HAP-1 (cell line): Measurements from ENCODE around the gene RBM5.

Experiments used
- DNase-seq, 2 experiments: peaks; one replicate each; pipeline ENCODE4 v3.0.0-alpha.2; 2016 to 2020; ENCODE audit warnings: low spot score in 2 of 2
- H3K27me3 ChIP-seq: fragments of 250-450 bp; sonication (Bioruptor Pico); 2 replicates; pipeline ENCODE4 v1.5.1; 2020; ENCODE audit warnings: low read depth, mild to moderate bottlenecking, moderate library complexity
- H3K36me3 ChIP-seq: fragments of 250-450 bp; sonication (Bioruptor Pico); replicated peaks from 2 replicates; pipeline ENCODE4 v1.5.1; 2020; ENCODE audit warnings: mild to moderate bottlenecking
- H3K4me1 ChIP-seq: fragments of 250-450 bp; sonication (Bioruptor Pico); 2 replicates; pipeline ENCODE4 v1.5.1; 2020; ENCODE audit warnings: mild to moderate bottlenecking
- H3K4me3 ChIP-seq: fragments of 250-450 bp; sonication (Bioruptor Pico); 2 replicates; pipeline ENCODE4 v1.5.1; 2020; ENCODE audit warnings: mild to moderate bottlenecking, moderate library complexity
- H3K9me3 ChIP-seq: fragments of 250-450 bp; sonication (Bioruptor Pico); 2 replicates; pipeline ENCODE4 v1.5.1; 2020; ENCODE audit warnings: mild to moderate bottlenecking, moderate library complexity
- in situ Hi-C: fragments of 300-500 bp; cut with MboI; formaldehyde crosslinking; loops from 3 replicates; pipeline ENCODE4 v1.14.3; 2020; ENCODE audit warnings: low sequenced_read_pairs, inconsistent platforms, mixed read lengths

The RBM5 gene

GRCh38 chr3:50124052-50124799, 35.5 kb downstream of the RBM5 start:
- peaks cover 17% of the 10 kb centered on the region for H3K36me3 ChIP-seq
- no peak for DNase-seq
- in situ Hi-C loops: loop anchor here (5.0 kb wide), 2 partner anchors 58 to 148 kb away; no protein-coding TSS in a partner anchor
- H3K9me3 ChIP-seq: no peaks in the 10 kb centered on the region
- H3K4me3 ChIP-seq: no peak overlapping the region
- no peaks in the 10 kb centered on the region for H3K27me3 ChIP-seq
- no peaks in the 10 kb centered on the region for H3K4me1 ChIP-seq

GRCh38 chr3:50124800-50125178, 36.1 kb downstream of the RBM5 start:
- DNase-seq: no peak
- in situ Hi-C loops: loop anchor here (5.0 kb wide), 2 partner anchors 58 to 148 kb away; no protein-coding TSS in a partner anchor
- H3K4me1 ChIP-seq: no peaks in the 10 kb centered on the region
- H3K27me3 ChIP-seq: no peaks in the 10 kb centered on the region
- peaks cover 15% of the 10 kb centered on the region for H3K36me3 ChIP-seq
- no peaks in the 10 kb centered on the region for H3K9me3 ChIP-seq
- no peak overlapping the region for H3K4me3 ChIP-seq

GRCh38 chr3:50125541-50126286, 37.0 kb downstream of the RBM5 start:
- in situ Hi-C loops: no loop called here
- peaks cover 5% of the 10 kb centered on the region for H3K36me3 ChIP-seq
- H3K9me3 ChIP-seq: no peaks in the 10 kb centered on the region
- no peak overlapping the region for H3K4me3 ChIP-seq
- no peak for DNase-seq
- no peaks in the 10 kb centered on the region for H3K27me3 ChIP-seq
- H3K4me1 ChIP-seq: no peaks in the 10 kb centered on the region

GRCh38 chr3:50126287-50127211, 37.8 kb downstream of the RBM5 start:
- no peak overlapping the region for H3K4me3 ChIP-seq
- DNase-seq: no peak
- no peaks in the 10 kb centered on the region for H3K27me3 ChIP-seq
- no peaks in the 10 kb centered on the region for H3K4me1 ChIP-seq
- H3K36me3 ChIP-seq: no peaks in the 10 kb centered on the region; the same call in 1 of the 2 replicates
- no peaks in the 10 kb centered on the region for H3K9me3 ChIP-seq
- in situ Hi-C loops: no loop called here

- no peaks in the 10 kb centered on the region for H3K9me3 ChIP-seq
- no peaks in the 10 kb centered on the region for H3K27me3 ChIP-seq
- in situ Hi-C loops: no loop called here
- H3K4me3 ChIP-seq: no peak overlapping the region
- H3K36me3 ChIP-seq: no peaks in the 10 kb centered on the region; the same call in 1 of the 2 replicates
- no peaks in the 10 kb centered on the region for H3K4me1 ChIP-seq
- DNase-seq: no peak
Measured at GRCh38 chr3:50127251-50127691, 38.6 kb downstream of the RBM5 start.

- H3K4me3 ChIP-seq: no peak overlapping the region
- in situ Hi-C loops: no loop called here
- H3K9me3 ChIP-seq: no peaks in the 10 kb centered on the region
- H3K27me3 ChIP-seq: no peaks in the 10 kb centered on the region
- H3K4me1 ChIP-seq: no peaks in the 10 kb centered on the region
- no peaks in the 10 kb centered on the region for H3K36me3 ChIP-seq
- DNase-seq: no peak
Measured at GRCh38 chr3:50128001-50128400, 39.3 kb downstream of the RBM5 start.

- in situ Hi-C loops: no loop called here
- no peak for DNase-seq
Measured at GRCh38 chr3:50130436-50130835, 41.7 kb downstream of the RBM5 start.

GRCh38 chr3:50132421-50133282, 43.9 kb downstream of the RBM5 start:
- no peaks in the 10 kb centered on the region for H3K4me1 ChIP-seq
- H3K36me3 ChIP-seq: no peaks in the 10 kb centered on the region
- no peaks in the 10 kb centered on the region for H3K9me3 ChIP-seq
- in situ Hi-C loops: no loop called here
- no peak overlapping the region for H3K4me3 ChIP-seq
- DNase-seq: no peak
- H3K27me3 ChIP-seq: no peaks in the 10 kb centered on the region

More at GRCh38 chr3:50130436-50130835, 41.7 kb downstream of the RBM5 start:
- H3K4me1 ChIP-seq: no peaks in the 10 kb centered on the region
- no peaks in the 10 kb centered on the region for H3K9me3 ChIP-seq
- H3K4me3 ChIP-seq: no peak overlapping the region
- no peaks in the 10 kb centered on the region for H3K27me3 ChIP-seq
- no peaks in the 10 kb centered on the region for H3K36me3 ChIP-seq

- in situ Hi-C loops: no loop called here
- H3K27me3 ChIP-seq: no peaks in the 10 kb centered on the region
Measured at GRCh38 chr3:50133283-50133615, 44.5 kb downstream of the RBM5 start.

GRCh38 chr3:50134367-50134766, 45.6 kb downstream of the RBM5 start:
- Histone ChIP-seq H3K4me3 (no peak overlapping the region), H3K9me3 (no peaks in the 10 kb centered on the region), H3K36me3 (no peaks in the 10 kb centered on the region), H3K4me1 (no peaks in the 10 kb centered on the region), H3K27me3 (peaks cover 3% of the 10 kb centered on the region; the same call in 1 of the 2 replicates)
- in situ Hi-C loops: no loop called here
- no peak for DNase-seq

More at GRCh38 chr3:50133283-50133615, 44.5 kb downstream of the RBM5 start:
- Histone ChIP-seq H3K4me1 (no peaks in the 10 kb centered on the region), H3K36me3 (no peaks in the 10 kb centered on the region), H3K4me3 (no peak overlapping the region), H3K9me3 (no peaks in the 10 kb centered on the region)
- no peak for DNase-seq

GRCh38 chr3:50135964-50136363, 47.2 kb downstream of the RBM5 start:
- no peaks in the 10 kb centered on the region for H3K9me3 ChIP-seq
- no peaks in the 10 kb centered on the region for H3K36me3 ChIP-seq
- peaks cover 3% of the 10 kb centered on the region; the same call in 1 of the 2 replicates for H3K27me3 ChIP-seq
- in situ Hi-C loops: no loop called here
- no peak for DNase-seq
- H3K4me3 ChIP-seq: no peak overlapping the region
- H3K4me1 ChIP-seq: no peaks in the 10 kb centered on the region

GRCh38 chr3:50136714-50137405, 48.1 kb downstream of the RBM5 start:
- no peaks in the 10 kb centered on the region for H3K36me3 ChIP-seq
- no peak for DNase-seq
- in situ Hi-C loops: no loop called here
- no peaks in the 10 kb centered on the region for H3K9me3 ChIP-seq
- H3K4me3 ChIP-seq: no peak overlapping the region
- no peaks in the 10 kb centered on the region for H3K4me1 ChIP-seq
- H3K27me3 ChIP-seq: peaks cover 3% of the 10 kb centered on the region; the same call in 1 of the 2 replicates
